Brain microvascular endothelial cell (primary cell): ENCODE data around the gene MYOCD.

ENCODE experiments used
- DNase-seq: peaks from one replicate; pipeline ENCODE4 v3.0.0-alpha.2; 2020
- H3K27ac ChIP-seq: fragments of 250-450 bp; sonication (Bioruptor Pico); 2 replicates; pipeline ENCODE4 v1.5.1; 2020; ENCODE audit warnings: mild to moderate bottlenecking, moderate library complexity
- H3K27me3 ChIP-seq: fragments of 250-450 bp; sonication (Bioruptor Pico); replicated peaks from 2 replicates; pipeline ENCODE4 v1.5.1; 2020; ENCODE audit warnings: mild to moderate bottlenecking
- H3K36me3 ChIP-seq: fragments of 250-450 bp; sonication (Bioruptor Pico); replicated peaks from 2 replicates; pipeline ENCODE4 v1.5.1; 2020; ENCODE audit warnings: mild to moderate bottlenecking
- H3K4me3 ChIP-seq: 2 replicates; pipeline ENCODE4 v1.5.1; 2011; ENCODE audit warnings: low read depth, mild to moderate bottlenecking, control low read depth, low read length, moderate library complexity
- CTCF ChIP-seq: IDR thresholded peaks from 2 replicates; pipeline ENCODE4 v1.5.1; 2011; ENCODE audit warnings: low read depth, mild to moderate bottlenecking, moderate library complexity, low read length, control low read depth, inconsistent platforms; ENCODE audit errors: missing control alignments
- in situ Hi-C: cut with HindIII; loops from 2 replicates; pipeline ENCODE4 v1.10.0; 2017; ENCODE audit warnings: low sequenced_read_pairs, low pct_ligation_motif_present

The MYOCD gene

DNA sequence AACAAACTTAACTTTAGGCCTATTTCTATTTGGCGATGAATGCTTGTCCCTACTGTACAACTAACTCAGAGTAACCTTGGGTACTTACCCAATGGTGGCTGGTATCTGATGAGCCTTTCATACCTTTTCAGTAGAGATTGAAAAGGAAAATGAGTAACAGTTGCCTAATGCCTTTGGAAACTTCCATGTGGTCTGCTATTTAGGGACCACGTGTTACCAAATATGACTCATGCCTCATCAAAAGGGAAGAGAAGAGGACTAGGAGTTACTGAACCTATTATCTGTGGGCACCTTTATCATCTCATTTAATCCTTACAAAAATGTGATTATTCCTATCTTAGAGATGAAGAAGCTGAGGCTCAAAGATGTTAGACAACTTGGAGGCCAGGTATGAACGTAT is 8.1 kb downstream of the MYOCD start:
- Histone ChIP-seq H3K27ac (no peak overlapping the region), H3K27me3 (no peaks in the 10 kb centered on the region), H3K4me3 (no peak overlapping the region), H3K36me3 (no peaks in the 10 kb centered on the region)
- DNase-seq = no peak
- TF ChIP-seq CTCF = no peak
- in situ Hi-C loops = no loop called here

- no peak for DNase-seq
- TF ChIP-seq CTCF = no peak
- H3K27me3 ChIP-seq = no peaks in the 10 kb centered on the region
- H3K27ac ChIP-seq = no peak overlapping the region
- no peaks in the 10 kb centered on the region for H3K36me3 ChIP-seq
- no peak overlapping the region for H3K4me3 ChIP-seq
- in situ Hi-C loops = no loop called here
These were observed 14.8 kb downstream of the MYOCD start for GRCh38 chr17:12680407-12680897.

DNA sequence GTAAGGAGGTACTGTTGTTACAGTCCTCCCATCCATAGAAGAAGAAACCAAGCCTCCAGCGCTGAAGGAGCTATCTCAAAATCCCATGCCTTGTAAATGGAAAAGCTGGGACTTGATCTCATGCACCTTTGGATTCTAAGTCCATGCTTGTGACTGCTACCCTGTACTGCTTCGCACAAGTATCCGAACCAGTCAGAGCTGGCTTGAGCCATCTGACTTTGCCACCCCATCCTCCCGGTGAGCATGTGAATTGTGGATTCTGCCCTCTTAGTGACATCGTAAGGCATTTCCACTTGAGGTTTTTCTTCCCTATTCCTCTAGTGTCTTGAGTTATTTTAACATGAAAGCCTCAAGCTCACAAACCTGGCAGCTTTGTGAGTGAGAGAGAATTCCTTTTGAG is 15.3 kb downstream of the MYOCD start:
- in situ Hi-C loops = no loop called here
- Histone ChIP-seq H3K36me3 (no peaks in the 10 kb centered on the region), H3K27ac (no peak overlapping the region), H3K4me3 (no peak overlapping the region), H3K27me3 (no peaks in the 10 kb centered on the region)
- TF ChIP-seq CTCF = no peak
- no peak for DNase-seq

DNA sequence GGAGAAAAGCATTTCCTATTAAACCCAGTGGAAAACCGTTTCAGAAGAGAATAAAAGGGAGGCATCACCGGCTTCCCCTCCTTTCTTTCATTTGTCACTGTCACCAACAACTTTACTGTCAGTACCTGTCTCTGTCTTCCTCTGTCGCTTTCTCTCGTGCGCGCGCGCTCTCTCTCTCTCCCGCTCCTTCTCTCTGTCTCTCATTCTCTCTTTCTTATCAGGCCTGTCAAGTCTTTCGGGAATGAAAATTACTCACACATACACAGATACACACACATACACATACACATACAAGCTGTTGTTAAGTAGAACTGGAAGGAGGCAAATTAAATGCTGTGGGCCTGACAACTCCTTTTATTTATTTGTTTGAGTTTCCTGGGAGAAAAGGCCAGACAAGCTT is 17.6 kb downstream of the MYOCD start:
- no peak overlapping the region for H3K27ac ChIP-seq
- no peak for TF ChIP-seq CTCF
- DNase-seq = no peak
- H3K4me3 ChIP-seq = no peak overlapping the region
- in situ Hi-C loops = no loop called here
- no peaks in the 10 kb centered on the region for H3K36me3 ChIP-seq
- no peaks in the 10 kb centered on the region for H3K27me3 ChIP-seq

DNA sequence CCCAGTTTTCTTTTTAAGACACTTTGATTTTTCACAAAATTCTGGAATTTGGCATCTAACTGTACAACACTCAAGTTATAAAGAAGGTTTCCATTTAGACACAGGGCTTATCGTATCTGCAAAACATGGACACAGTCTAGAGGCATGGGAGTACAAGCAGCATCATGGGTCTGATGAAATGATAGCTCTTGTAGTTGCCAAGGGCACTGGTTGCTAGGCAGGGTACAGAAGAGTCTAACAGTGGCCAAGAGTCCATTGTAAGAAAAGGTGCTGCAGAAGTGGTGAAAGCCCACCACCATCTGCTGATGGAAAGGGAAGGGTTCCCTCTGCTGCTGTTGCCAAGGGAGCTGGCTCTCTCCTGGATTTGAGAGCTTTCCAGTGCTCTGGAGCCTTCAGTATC is 20.8 kb downstream of the MYOCD start:
- in situ Hi-C loops = no loop called here
- DNase-seq = no peak
- Histone ChIP-seq H3K27ac (no peak overlapping the region), H3K36me3 (no peaks in the 10 kb centered on the region), H3K4me3 (no peak overlapping the region), H3K27me3 (no peaks in the 10 kb centered on the region)
- TF ChIP-seq CTCF = no peak

DNA sequence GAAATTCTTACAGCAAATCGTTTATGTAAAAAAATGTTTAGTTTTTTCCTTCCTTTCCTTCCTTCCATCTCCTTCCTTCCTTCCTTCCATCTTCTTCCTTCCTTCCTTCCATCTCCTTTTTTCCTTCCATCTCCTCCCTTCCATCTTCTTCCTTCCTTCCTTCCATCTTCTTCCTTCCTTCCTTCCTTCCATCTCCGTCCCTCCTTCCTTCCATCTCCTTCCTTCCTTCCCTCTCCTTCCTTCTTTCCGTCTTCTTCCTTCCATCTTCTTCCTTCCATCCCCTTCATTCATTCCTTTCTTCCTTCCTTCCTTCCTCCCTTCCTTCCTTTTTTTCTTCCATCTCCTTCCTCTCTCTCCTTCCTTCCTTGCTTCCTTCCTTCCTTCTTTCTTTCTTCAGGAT is 22.7 kb downstream of the MYOCD start:
- DNase-seq = no peak
- in situ Hi-C loops = no loop called here
- H3K36me3 ChIP-seq = no peaks in the 10 kb centered on the region
- no peak overlapping the region for H3K27ac ChIP-seq
- H3K4me3 ChIP-seq = no peak overlapping the region
- H3K27me3 ChIP-seq = no peaks in the 10 kb centered on the region
- TF ChIP-seq CTCF = no peak
